Caco-2 (cell line): ENCODE measurements around the gene CDH12. TPM values are rescaled to one million over a fixed set of nuclear protein-coding genes. Genes with fewer than 3 reads are reported as not detected.

Source experiments
- BruUV-seq: library from RNA; stranded (reverse); fragments of 400-500 nt; replicated peaks from 2 replicates; lab custom pipeline; 2021; lab: Mats Ljungman, UMichigan
- CTCF ChIA-PET: fragments of 300-600 bp; sonication (Branson Sonifier 250); formaldehyde crosslinking; loops from one replicate; lab custom pipeline; 2022; ENCODE audit warnings: antibody characterized with exemption; lab: Charles Lee
- POLR2A ChIA-PET: fragments of 300-600 bp; sonication (Branson Sonifier 250); formaldehyde crosslinking; loops from one replicate; lab custom pipeline; 2022; ENCODE audit warnings: antibody characterized with exemption; lab: Charles Lee
- DNase-seq, 2 experiments: peaks; one replicate each; pipeline versions ENCODE4 v3.0.0 to v3.0.0-alpha.2; 2020 to 2022
- H3K27me3 ChIP-seq: replicated peaks from 2 replicates; pipeline ENCODE4 v1.6.0; 2011; ENCODE audit warnings: low read length; ENCODE audit not compliant: control insufficient read depth, insufficient read depth
- H3K36me3 ChIP-seq: 2 replicates; pipeline ENCODE4 v1.5.1; 2011; ENCODE audit warnings: low read length; ENCODE audit not compliant: control insufficient read depth, insufficient read depth
- H3K4me1 ChIP-seq: fragments of 250-450 bp; sonication (Bioruptor Pico); 2 replicates; pipeline ENCODE4 v1.5.1; 2020; ENCODE audit warnings: mild to moderate bottlenecking
- H3K4me3 ChIP-seq: 2 replicates; pipeline ENCODE4 v1.5.1; 2011; ENCODE audit warnings: low read depth, mild to moderate bottlenecking, control low read depth, low read length
- H3K9me3 ChIP-seq: fragments of 250-450 bp; sonication (Bioruptor Pico); 2 replicates; pipeline ENCODE4 v1.5.1; 2020; ENCODE audit warnings: mild to moderate bottlenecking, moderate library complexity
- H3K27ac Mint-ChIP-seq: one replicate; pipeline ENCODE4 v1.8.0; 2022; ENCODE audit warnings: mixed read lengths; ENCODE audit not compliant: unreplicated experiment
- H3K27me3 Mint-ChIP-seq: one replicate; pipeline ENCODE4 v1.8.0; 2022; ENCODE audit warnings: mixed read lengths; ENCODE audit not compliant: insufficient read depth, unreplicated experiment
- H3K36me3 Mint-ChIP-seq: one replicate; pipeline ENCODE4 v1.8.0; 2022; ENCODE audit warnings: mild to moderate bottlenecking, mixed read lengths; ENCODE audit not compliant: insufficient read depth, unreplicated experiment
- H3K4me1 Mint-ChIP-seq: one replicate; pipeline ENCODE4 v1.8.0; 2022; ENCODE audit warnings: low read depth, mixed read lengths; ENCODE audit not compliant: unreplicated experiment
- H3K4me3 Mint-ChIP-seq: one replicate; pipeline ENCODE4 v1.8.0; 2022; ENCODE audit warnings: mild to moderate bottlenecking, moderate library complexity, mixed read lengths; ENCODE audit not compliant: unreplicated experiment
- H3K9me3 Mint-ChIP-seq: one replicate; pipeline ENCODE4 v1.8.0; 2022; ENCODE audit warnings: mixed read lengths; ENCODE audit not compliant: unreplicated experiment
- CTCF ChIP-seq, 2 experiments: fragments of 200-600 bp in 1 of 2; IDR thresholded peaks; 1 replicate in 1 of 2; 2 replicates in 1 of 2; pipeline versions ENCODE4 v1.5.1 to v1.8.0; 2011 to 2022; ENCODE audit warnings: antibody characterized with exemption in 1 of 2, control low read depth in 1 of 2, inconsistent platforms in 1 of 2, low read depth in 1 of 2, low read length in 1 of 2, mild to moderate bottlenecking in 1 of 2, moderate library complexity in 1 of 2; ENCODE audit not compliant: insufficient read depth in 1 of 2, severe bottlenecking in 1 of 2, unreplicated experiment in 1 of 2
- intact Hi-C: fragments of 100-400 bp; cut with micrococcal nuclease; formaldehyde crosslinking; loops from one replicate; pipeline ENCODE4 v1.10.0; 2022; ENCODE audit not compliant: unreplicated experiment
- total RNA-seq: library from RNA; stranded (reverse); gene quantifications from 2 replicates; pipeline ENCODE4 v1.2.3, GENCODE V29; 2022

The CDH12 gene
- total RNA-seq, 1 experiment from 2014 or later = not detected

DNA sequence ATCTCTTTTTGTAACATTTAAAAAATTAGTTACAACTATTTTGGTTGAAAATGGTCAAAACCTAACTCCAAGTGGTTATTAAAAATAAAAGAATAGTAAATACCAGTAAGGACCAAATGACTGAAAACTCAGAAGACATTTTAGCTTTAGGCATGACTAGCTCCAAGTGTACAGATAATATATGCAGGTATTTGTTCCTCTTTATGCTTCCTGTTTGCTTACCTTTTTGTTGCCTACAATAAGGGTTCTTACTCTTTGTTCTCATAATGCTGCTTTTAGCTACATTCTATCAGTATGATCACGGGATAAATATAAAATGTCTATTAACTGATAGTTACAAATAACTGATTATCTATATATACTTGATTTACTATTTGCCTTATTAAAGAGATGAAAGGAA, 259.6 kb downstream of the CDH12 start:
- intact Hi-C loops = no loop called here
- H3K36me3 Mint-ChIP-seq = no peaks in the 10 kb centered on the region
- POLR2A ChIA-PET = no interaction called here
- BruUV-seq = no TSS peak
- H3K9me3 Mint-ChIP-seq = no peaks in the 10 kb centered on the region
- no peak overlapping the region for H3K27ac Mint-ChIP-seq
- H3K4me1 ChIP-seq = no peaks in the 10 kb centered on the region
- no peak overlapping the region for H3K4me3 Mint-ChIP-seq
- no peaks in the 10 kb centered on the region for H3K27me3 ChIP-seq
- TF ChIP-seq CTCF (IDR thresholded peaks at IDR 0.05; ENCODE audit: insufficient read depth in 1 of 2, low read depth in 1 of 2, low read length in 1 of 2, severe bottlenecking in 1 of 2, unreplicated experiment in 1 of 2) = no peak
- no peak overlapping the region for H3K4me3 ChIP-seq
- no peaks in the 10 kb centered on the region for H3K27me3 Mint-ChIP-seq
- H3K4me1 Mint-ChIP-seq = no peaks in the 10 kb centered on the region
- H3K36me3 ChIP-seq = no peaks in the 10 kb centered on the region
- no peak for DNase-seq
- CTCF ChIA-PET = no interaction called here
- H3K9me3 ChIP-seq = no peaks in the 10 kb centered on the region

DNA sequence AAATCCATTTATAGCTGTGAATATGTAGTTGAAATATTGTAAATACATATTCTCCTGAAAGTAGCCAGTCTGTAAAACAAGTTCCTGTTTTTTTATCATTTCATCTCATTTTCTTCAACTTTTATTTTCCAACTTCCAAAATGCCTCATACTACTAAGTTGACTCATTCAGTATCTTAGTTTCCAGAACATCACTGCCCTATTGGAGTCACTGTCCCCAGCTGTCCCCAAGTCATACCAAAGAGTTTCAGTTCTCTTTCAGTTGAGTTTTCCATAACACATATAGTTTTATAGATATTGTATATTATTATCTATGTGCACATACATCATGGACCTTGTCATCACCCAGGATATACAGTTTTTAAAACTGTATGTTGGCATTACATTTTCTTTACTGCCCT, 261.7 kb downstream of the CDH12 start:
- Histone ChIP-seq H3K27me3 (no peaks in the 10 kb centered on the region), H3K9me3 (no peaks in the 10 kb centered on the region), H3K4me1 (no peaks in the 10 kb centered on the region), H3K36me3 (no peaks in the 10 kb centered on the region), H3K4me3 (no peak overlapping the region)
- no TSS peak for BruUV-seq
- H3K27me3 Mint-ChIP-seq = no peaks in the 10 kb centered on the region
- intact Hi-C loops = no loop called here
- CTCF ChIA-PET = no interaction called here
- H3K9me3 Mint-ChIP-seq = no peaks in the 10 kb centered on the region
- POLR2A ChIA-PET = no interaction called here
- no peak for TF ChIP-seq CTCF (IDR thresholded peaks at IDR 0.05; ENCODE audit: insufficient read depth in 1 of 2, low read depth in 1 of 2, low read length in 1 of 2, severe bottlenecking in 1 of 2, unreplicated experiment in 1 of 2)
- H3K27ac Mint-ChIP-seq = no peak overlapping the region
- H3K4me1 Mint-ChIP-seq = no peaks in the 10 kb centered on the region
- DNase-seq = no peak
- no peaks in the 10 kb centered on the region for H3K36me3 Mint-ChIP-seq
- no peak overlapping the region for H3K4me3 Mint-ChIP-seq

DNA sequence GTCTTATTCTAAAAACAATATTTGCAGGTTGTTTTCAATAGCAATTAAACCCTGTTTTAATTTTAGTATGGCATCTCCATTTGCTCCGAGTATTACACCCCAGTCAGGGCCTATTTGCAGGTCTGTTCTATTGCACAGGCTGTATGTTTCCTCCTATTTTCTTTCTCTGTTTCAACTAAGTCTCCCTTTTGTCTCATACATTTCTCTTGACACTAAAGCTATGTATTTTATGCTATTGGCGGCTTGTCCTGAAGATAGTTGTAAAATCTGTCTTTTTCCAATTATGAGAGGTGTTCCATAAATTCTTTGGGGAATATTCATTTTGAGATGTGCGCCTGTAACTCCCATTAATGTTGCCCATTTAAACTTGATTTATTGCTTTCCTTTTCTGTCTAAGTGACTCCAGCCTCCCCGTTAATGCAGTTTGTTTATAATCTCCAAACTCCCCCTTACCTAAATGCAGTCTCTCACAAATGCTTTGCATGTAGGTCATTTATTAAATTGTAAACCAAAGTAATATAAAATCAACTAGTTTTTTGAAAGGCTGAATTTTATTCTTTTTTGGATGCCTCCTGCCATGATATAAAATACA, 262.4 kb downstream of the CDH12 start:
- H3K9me3 Mint-ChIP-seq = no peaks in the 10 kb centered on the region
- H3K9me3 ChIP-seq = no peaks in the 10 kb centered on the region
- no peak for TF ChIP-seq CTCF (IDR thresholded peaks at IDR 0.05; ENCODE audit: insufficient read depth in 1 of 2, low read depth in 1 of 2, low read length in 1 of 2, severe bottlenecking in 1 of 2, unreplicated experiment in 1 of 2)
- CTCF ChIA-PET = no interaction called here
- H3K4me3 Mint-ChIP-seq = no peak overlapping the region
- H3K4me1 Mint-ChIP-seq = no peaks in the 10 kb centered on the region
- H3K27ac Mint-ChIP-seq = no peak overlapping the region
- POLR2A ChIA-PET = no interaction called here
- no peaks in the 10 kb centered on the region for H3K36me3 ChIP-seq
- no peaks in the 10 kb centered on the region for H3K36me3 Mint-ChIP-seq
- no peaks in the 10 kb centered on the region for H3K27me3 ChIP-seq
- intact Hi-C loops = no loop called here
- no TSS peak for BruUV-seq
- no peaks in the 10 kb centered on the region for H3K4me1 ChIP-seq
- no peaks in the 10 kb centered on the region for H3K27me3 Mint-ChIP-seq
- no peak overlapping the region for H3K4me3 ChIP-seq
- no peak for DNase-seq
